Activated CD8-positive, alpha-beta T cell treated with anti-CD3 and anti-CD28 coated beads for 36 hours (primary cell): ENCODE measurements around the gene ZNF22. TPM values are rescaled to one million over a fixed set of nuclear protein-coding genes. Genes with fewer than 3 reads are reported as not detected.
A peak's percentile ranks its signal among the peaks of the same experiment; 100 is the strongest.

Experiments used
- ATAC-seq: fragments of 200-7000 bp; cut with Tn5 transposase; one replicate; pipeline ENCODE4 v1.10.0; 2021; ENCODE audit warnings: mild to moderate bottlenecking, moderate library complexity
- CTCF ChIA-PET: fragments of 350-600 bp; sonication (Branson Sonifier 250); formaldehyde crosslinking; loops from one replicate; lab custom pipeline; 2021; ENCODE audit warnings: antibody characterized with exemption; lab: Charles Lee
- POLR2A ChIA-PET: fragments of 350-600 bp; sonication (Branson Sonifier 250); formaldehyde crosslinking; loops from one replicate; lab custom pipeline; 2021; ENCODE audit warnings: antibody characterized with exemption; lab: Charles Lee
- DNase-seq: peaks from one replicate; pipeline ENCODE4 v3.0.0-alpha.2; 2020
- H3K27ac Mint-ChIP-seq: one replicate; pipeline ENCODE4 v1.8.0; 2021; ENCODE audit warnings: mild to moderate bottlenecking, mixed read lengths
- H3K27me3 Mint-ChIP-seq: one replicate; pipeline ENCODE4 v1.8.0; 2021; ENCODE audit warnings: mixed read lengths
- H3K36me3 Mint-ChIP-seq: one replicate; pipeline ENCODE4 v1.8.0; 2021; ENCODE audit warnings: low read depth, mixed read lengths
- H3K4me1 Mint-ChIP-seq: one replicate; pipeline ENCODE4 v1.8.0; 2021; ENCODE audit warnings: low read depth, mixed read lengths
- H3K4me3 Mint-ChIP-seq: one replicate; pipeline ENCODE4 v1.8.0; 2021; ENCODE audit warnings: mild to moderate bottlenecking, moderate library complexity, mixed read lengths
- H3K9me3 Mint-ChIP-seq: one replicate; pipeline ENCODE4 v1.8.0; 2021; ENCODE audit warnings: mixed read lengths
- intact Hi-C: fragments of 100-400 bp; cut with micrococcal nuclease; formaldehyde crosslinking; loops from one replicate; pipeline ENCODE4 v1.10.0; 2022
- total RNA-seq, 2 experiments: library from RNA; stranded (reverse); gene quantifications; one replicate each; pipeline ENCODE4 v1.2.3, GENCODE V29; 2021
- TF ChIP-seq, protein P1 (sequence below): fragments of 200-600 bp; IDR thresholded peaks from one replicate; pipeline ENCODE4 v1.8.0; 2022; ENCODE audit warnings: antibody characterized with exemption, mild to moderate bottlenecking

ZNF22 gene
- total RNA-seq, 2 experiments from 2014 or later: 34.4 to 37.6 TPM

DNA sequence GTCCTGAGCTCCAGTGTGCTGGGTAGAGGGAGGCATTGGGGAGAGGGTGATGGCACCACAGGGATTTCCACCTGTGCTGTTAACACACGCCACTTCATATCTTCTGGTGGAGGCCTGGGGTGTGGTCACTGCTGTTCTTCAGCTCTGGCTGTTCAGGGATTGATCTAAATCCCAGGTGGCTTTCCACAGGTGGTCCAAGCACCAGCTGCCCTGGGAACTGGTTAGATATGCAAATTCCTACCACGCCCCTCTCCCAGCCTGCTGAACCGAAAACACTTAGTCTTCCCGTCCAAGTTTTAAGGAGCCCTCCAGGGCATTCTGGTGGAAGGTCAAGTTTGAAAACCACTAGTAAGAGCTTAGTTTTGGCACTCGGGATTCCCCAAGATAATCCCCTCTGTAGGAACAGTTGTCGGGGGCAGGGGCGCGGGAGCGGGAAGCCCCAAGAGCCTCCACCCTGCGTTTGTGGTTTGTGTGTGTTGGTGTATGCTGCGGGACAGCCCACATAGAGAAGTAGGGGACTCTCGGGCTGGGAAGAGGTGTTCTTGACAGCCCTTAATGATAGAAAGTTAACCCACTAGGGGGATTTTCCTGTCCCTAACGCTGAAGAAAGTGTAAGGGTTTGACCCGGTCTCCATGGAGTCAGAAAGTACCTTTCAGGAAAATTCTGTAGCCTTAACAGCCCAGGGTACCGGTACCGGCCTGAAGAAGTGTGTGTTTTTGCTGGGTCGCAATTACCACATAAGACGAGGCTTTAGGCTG lies 27.2 kb upstream of the ZNF22 start:
- H3K9me3 Mint-ChIP-seq: no peaks in the 10 kb centered on the region
- intact Hi-C loops: loop anchor here (2.0 kb wide), 1 partner anchor 41 kb away; no protein-coding TSS in a partner anchor
- H3K4me1 Mint-ChIP-seq: peaks cover 29% of the 10 kb centered on the region
- H3K27ac Mint-ChIP-seq: peak overlapping the region; percentile 15
- POLR2A ChIA-PET: no interaction called here
- H3K27me3 Mint-ChIP-seq: no peaks in the 10 kb centered on the region
- H3K36me3 Mint-ChIP-seq: no peaks in the 10 kb centered on the region
- H3K4me3 Mint-ChIP-seq: no peak overlapping the region
- ATAC-seq (no peak), DNase-seq (peak; percentile 13)
- TF ChIP-seq, protein P1, sequence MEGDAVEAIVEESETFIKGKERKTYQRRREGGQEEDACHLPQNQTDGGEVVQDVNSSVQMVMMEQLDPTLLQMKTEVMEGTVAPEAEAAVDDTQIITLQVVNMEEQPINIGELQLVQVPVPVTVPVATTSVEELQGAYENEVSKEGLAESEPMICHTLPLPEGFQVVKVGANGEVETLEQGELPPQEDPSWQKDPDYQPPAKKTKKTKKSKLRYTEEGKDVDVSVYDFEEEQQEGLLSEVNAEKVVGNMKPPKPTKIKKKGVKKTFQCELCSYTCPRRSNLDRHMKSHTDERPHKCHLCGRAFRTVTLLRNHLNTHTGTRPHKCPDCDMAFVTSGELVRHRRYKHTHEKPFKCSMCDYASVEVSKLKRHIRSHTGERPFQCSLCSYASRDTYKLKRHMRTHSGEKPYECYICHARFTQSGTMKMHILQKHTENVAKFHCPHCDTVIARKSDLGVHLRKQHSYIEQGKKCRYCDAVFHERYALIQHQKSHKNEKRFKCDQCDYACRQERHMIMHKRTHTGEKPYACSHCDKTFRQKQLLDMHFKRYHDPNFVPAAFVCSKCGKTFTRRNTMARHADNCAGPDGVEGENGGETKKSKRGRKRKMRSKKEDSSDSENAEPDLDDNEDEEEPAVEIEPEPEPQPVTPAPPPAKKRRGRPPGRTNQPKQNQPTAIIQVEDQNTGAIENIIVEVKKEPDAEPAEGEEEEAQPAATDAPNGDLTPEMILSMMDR: no peak
- CTCF ChIA-PET: interaction anchor here (0.6 to 2.4 kb wide), 7 partner anchors 8 to 41 kb away, joined by 3 to 24 read pairs (median 3); no protein-coding TSS in a partner anchor

DNA sequence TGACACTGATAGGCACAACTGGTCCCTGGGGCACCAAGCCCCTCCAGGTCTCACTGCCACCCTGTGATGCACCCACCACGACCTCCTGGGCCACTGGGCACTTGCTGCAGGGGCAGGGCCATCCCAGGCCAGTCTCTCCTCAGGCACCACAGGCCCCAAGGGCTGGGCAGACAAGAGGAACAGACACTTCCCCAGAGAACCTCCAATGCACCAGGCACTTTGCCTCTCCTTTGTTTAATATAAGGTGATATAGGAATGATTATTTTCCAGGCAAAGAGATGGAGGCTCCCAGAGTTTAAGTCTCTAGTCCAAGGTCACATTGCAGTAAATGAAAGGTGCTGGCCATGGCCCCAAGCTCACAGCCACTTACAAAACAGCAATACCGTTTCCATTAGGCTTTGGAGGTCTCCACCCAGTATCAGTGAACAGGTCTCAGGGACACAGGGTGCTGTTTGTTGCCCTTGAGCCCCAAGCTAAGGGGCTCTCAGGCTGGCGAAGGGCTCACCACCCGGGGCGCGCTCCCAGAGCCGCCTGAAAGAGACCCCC lies 26.6 kb upstream of the ZNF22 start:
- H3K9me3 Mint-ChIP-seq: no peaks in the 10 kb centered on the region
- ChIA-PET CTCF (interaction anchor here (0.6 to 2.4 kb wide), 5 partner anchors 9 to 42 kb away, joined by 3 to 24 read pairs (median 3); no protein-coding TSS in a partner anchor), POLR2A (no interaction called here)
- DNase-seq (no peak), ATAC-seq (no peak)
- TF ChIP-seq, protein P1: no peak
- peak overlapping the region; percentile 67 for H3K27ac Mint-ChIP-seq
- intact Hi-C loops: loop anchor here (2.0 kb wide), 1 partner anchor 41 kb away; no protein-coding TSS in a partner anchor
- no peaks in the 10 kb centered on the region for H3K27me3 Mint-ChIP-seq
- no peaks in the 10 kb centered on the region for H3K36me3 Mint-ChIP-seq
- H3K4me3 Mint-ChIP-seq: peak overlapping the region; percentile 65
- peaks cover 22% of the 10 kb centered on the region for H3K4me1 Mint-ChIP-seq

DNA sequence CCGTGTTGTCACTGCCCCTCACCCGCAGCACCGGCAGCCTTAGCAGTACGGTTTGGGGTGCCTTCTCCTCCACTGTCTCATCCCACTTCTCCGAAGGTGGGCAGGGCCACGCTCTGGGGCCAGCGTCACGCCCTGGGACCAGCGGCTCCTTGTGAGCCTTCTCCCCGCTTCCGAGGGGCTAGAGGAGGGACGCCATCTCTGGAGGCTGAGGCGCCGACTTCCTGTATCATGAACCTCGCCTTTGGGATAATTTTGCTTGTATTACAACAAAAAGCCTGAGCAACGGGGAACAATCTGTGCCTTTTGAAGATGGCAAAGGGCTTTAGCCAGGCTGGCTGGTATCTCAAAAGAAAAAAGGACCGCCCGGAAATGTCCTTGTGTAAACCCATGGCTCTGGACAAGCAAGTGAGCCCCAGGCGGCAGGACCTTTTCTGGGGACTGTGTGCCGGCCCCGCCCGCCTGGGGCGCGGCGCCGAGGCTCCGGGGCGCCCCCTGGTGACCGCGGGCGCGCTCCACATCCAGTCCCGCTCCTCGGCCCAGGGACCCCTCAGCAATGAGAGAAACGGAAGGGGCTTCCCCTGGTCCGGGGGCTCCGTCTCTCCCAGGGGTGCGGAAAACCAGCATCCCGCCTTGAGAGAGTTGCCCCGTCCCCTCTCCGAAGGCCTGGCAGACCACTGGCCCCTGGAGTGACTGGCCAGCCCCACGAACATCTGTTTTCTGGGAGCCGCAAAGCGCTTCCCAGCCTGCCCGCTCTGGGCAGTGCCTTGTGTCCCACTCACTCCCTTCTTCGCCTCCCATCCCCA lies 25.9 kb upstream of the ZNF22 start:
- CTCF ChIA-PET: interaction anchor here (0.6 to 2.4 kb wide), 7 partner anchors 10 to 76 kb away, joined by 3 to 25 read pairs (median 3); no protein-coding TSS in a partner anchor
- intact Hi-C loops: loop anchor here (2.0 kb wide), 1 partner anchor 42 kb away; no protein-coding TSS in a partner anchor
- no peaks in the 10 kb centered on the region for H3K36me3 Mint-ChIP-seq
- H3K27ac Mint-ChIP-seq: peak overlapping the region; percentile 67
- H3K9me3 Mint-ChIP-seq: no peaks in the 10 kb centered on the region
- ATAC-seq: peak; percentile 96
- DNase-seq: peak; percentile 68
- H3K4me3 Mint-ChIP-seq: peak overlapping the region; percentile 65
- POLR2A ChIA-PET: interaction anchor here (0.9 kb wide), 1 partner anchor 26 kb away, joined by 4 read pairs; the partner anchor contains the start of gene ZNF22
- H3K4me1 Mint-ChIP-seq: peaks cover 19% of the 10 kb centered on the region
- TF ChIP-seq, protein P1: peak; percentile 93
- H3K27me3 Mint-ChIP-seq: no peaks in the 10 kb centered on the region

DNA sequence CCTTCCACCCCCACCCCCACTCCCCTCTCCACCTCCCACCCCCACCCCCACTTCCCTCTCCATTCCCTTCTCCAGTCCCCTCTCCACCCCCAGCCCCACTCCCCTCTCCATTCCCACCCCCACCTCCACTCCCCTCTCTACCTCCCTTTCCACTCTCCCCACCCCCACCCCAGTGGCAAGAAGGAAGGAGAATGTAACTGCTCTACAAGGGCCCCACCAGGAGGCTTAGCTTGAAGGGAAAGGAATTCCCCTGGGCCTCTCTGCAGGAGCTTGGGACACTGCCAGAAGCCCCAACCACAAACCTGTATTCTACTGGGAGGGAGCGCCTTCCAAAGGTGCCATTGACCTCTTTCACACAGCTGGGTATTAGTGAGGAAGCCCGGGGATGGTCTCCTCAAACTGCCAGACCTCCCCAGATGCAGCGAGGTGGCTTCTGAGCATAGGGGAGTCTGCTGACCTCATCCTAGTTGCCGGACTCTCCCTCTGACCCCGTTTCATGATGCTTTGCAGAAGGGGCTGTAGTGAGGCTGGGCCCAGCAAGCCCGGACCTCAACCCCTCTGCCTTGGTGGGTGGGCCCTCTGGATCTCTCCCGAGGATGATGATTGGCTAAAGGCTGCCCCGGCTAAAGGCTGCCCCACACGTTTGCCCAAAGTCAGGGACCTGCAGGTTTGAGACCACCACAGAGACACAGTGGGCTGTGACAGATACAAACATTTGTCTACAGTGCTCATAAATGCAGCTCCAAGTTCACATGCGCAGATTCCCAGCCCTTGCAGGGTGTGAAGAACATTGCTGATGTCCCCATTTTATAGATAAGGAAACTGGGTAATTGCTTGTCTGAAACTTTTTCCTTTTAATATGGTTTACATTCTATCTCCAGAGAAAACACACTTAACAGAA lies 25.0 kb upstream of the ZNF22 start:
- H3K4me1 Mint-ChIP-seq: peaks cover 19% of the 10 kb centered on the region
- no peaks in the 10 kb centered on the region for H3K27me3 Mint-ChIP-seq
- H3K36me3 Mint-ChIP-seq: no peaks in the 10 kb centered on the region
- no peaks in the 10 kb centered on the region for H3K9me3 Mint-ChIP-seq
- TF ChIP-seq, protein P1: no peak
- DNase-seq: no peak
- no peak for ATAC-seq
- CTCF ChIA-PET: interaction anchor here (0.7 to 2.1 kb wide), 4 partner anchors 9 to 77 kb away, joined by 3 to 25 read pairs (median 6); no protein-coding TSS in a partner anchor
- no peak overlapping the region for H3K4me3 Mint-ChIP-seq
- no peak overlapping the region for H3K27ac Mint-ChIP-seq
- intact Hi-C loops: loop anchor here (2.0 kb wide), 1 partner anchor 43 kb away; no protein-coding TSS in a partner anchor
- POLR2A ChIA-PET: interaction anchor here (0.9 kb wide), 1 partner anchor 25 kb away, joined by 4 read pairs; the partner anchor contains the start of gene ZNF22
